ENCODE measurements around the gene SACM1L. TPM values are rescaled to one million over a fixed set of nuclear protein-coding genes. Genes with fewer than 3 reads are reported as not detected.

The SACM1L gene
- total and polyA plus RNA-seq, 2 of the 4 experiments (the other 2 are of a cell fraction): 19.0 to 40.9 TPM

- no peak overlapping the region for H2AFZ ChIP-seq (replicated peaks; ENCODE audit: low read length, poor library complexity)
- ChIA-PET POLR2A (ENCODE audit: unreplicated experiment) (no interaction called here), CTCF (no interaction called here)
- no peak overlapping the region for H2BK120ac ChIP-seq (ENCODE audit: low read depth, low read length)
- no peak overlapping the region for H2AK5ac ChIP-seq (ENCODE audit: low read depth, low read length)
- no peak overlapping the region for H3K4me2 ChIP-seq (ENCODE audit: low read depth, low read length)
- H3K36me3 ChIP-seq (ENCODE audit: control insufficient read depth, insufficient read depth, low read length): peaks cover 39% of the 10 kb centered on the region
- no peak overlapping the region for H3K4ac ChIP-seq (ENCODE audit: low read depth, low read length)
- no TSS peak for BruUV-seq (replicated peaks)
- H4K5ac ChIP-seq (ENCODE audit: low read depth, low read length): no peak overlapping the region
- no CpG with 5 or more reads among the region's 2 CpGs for WGBS, 2 experiments (ENCODE audit: extremely low coverage in 2 of 2, insufficient read length in 1 of 2)
- no peak overlapping the region for H3K4me3 ChIP-seq (ENCODE audit: insufficient read depth, low read depth, low read length)
- no peak overlapping the region for H4K91ac ChIP-seq (ENCODE audit: insufficient read depth, low read depth, low read length)
- H3K9ac ChIP-seq (ENCODE audit: low read depth, low read length): no peak overlapping the region
- H3K9me3 ChIP-seq (ENCODE audit: control insufficient read depth, insufficient read depth, low read length): no peaks in the 10 kb centered on the region
- no peak overlapping the region for H2AK9ac ChIP-seq (replicated peaks; ENCODE audit: low read depth, low read length, poor library complexity)
- H3K56ac ChIP-seq (ENCODE audit: extremely low read depth, insufficient read depth, low read length): no peak overlapping the region
- H3K14ac ChIP-seq (replicated peaks; ENCODE audit: low read depth, low read length): no peak overlapping the region
- in situ Hi-C loops (cut with MboI; ENCODE audit: low sequenced_read_pairs): no loop called here
- DNase-seq: no peak
- H3K18ac ChIP-seq (ENCODE audit: low read depth, low read length): no peak overlapping the region
- ATAC-seq (ENCODE audit: low read depth): no peak
- no peak overlapping the region for H2BK5ac ChIP-seq (ENCODE audit: low read depth, low read length, poor library complexity, severe bottlenecking)
- H2BK20ac ChIP-seq (ENCODE audit: low read depth, low read length): no peak overlapping the region
- no peaks in the 10 kb centered on the region for H3K27me3 ChIP-seq (ENCODE audit: control insufficient read depth, insufficient read depth, low read length)
- H3K23ac ChIP-seq (ENCODE audit: low read depth, low read length): no peak overlapping the region
- no peaks in the 10 kb centered on the region for H3K4me1 ChIP-seq (ENCODE audit: control insufficient read depth, insufficient read depth, low read length)
- H3K79me1 ChIP-seq (ENCODE audit: low read depth in 1 of 2, low read length in 2 of 2): peaks cover 3 to 12% of the 10 kb centered on the region in 2 experiments
- dilution Hi-C loops (cut with HindIII; ENCODE audit: low sequenced_read_pairs, unreplicated experiment): no loop called here
- intact Hi-C loops (cut with micrococcal nuclease): no loop called here
- no peak overlapping the region for H2BK15ac ChIP-seq (ENCODE audit: low read depth, low read length)
- H4K8ac ChIP-seq (ENCODE audit: low read depth in 2 of 2, low read length in 2 of 2): no peak overlapping the region
- H3K9me1 ChIP-seq (ENCODE audit: insufficient read depth, low read length): peaks cover 2% of the 10 kb centered on the region; the same call in 1 of the 2 replicates
- H4K20me1 ChIP-seq (ENCODE audit: insufficient read depth, low read length): no peaks in the 10 kb centered on the region
- H3K27ac ChIP-seq (ENCODE audit: insufficient read depth, low read length): no peak overlapping the region
- TF ChIP-seq MXI1 (IDR thresholded peaks at IDR 0.05; ENCODE audit: borderline replicate concordance, low read depth, low read length) (no peak), CHD1 (IDR thresholded peaks at IDR 0.05; ENCODE audit: low read depth, low read length) (no peak), ELK1 (IDR thresholded peaks at IDR 0.05; ENCODE audit: borderline replicate concordance, low read depth, low read length) (no peak), USF2 (IDR thresholded peaks at IDR 0.05; ENCODE audit: low read depth, low read length) (no peak), RFX5 (IDR thresholded peaks at IDR 0.05; ENCODE audit: low read depth, low read length) (no peak), SMC3 (IDR thresholded peaks at IDR 0.05; ENCODE audit: low read depth, low read length) (no peak), FOS (IDR thresholded peaks at IDR 0.05; ENCODE audit: low read depth, low read length) (no peak), NFE2L2 (IDR thresholded peaks at IDR 0.05; ENCODE audit: low read depth, low read length) (no peak), POLR2A (IDR thresholded peaks at IDR 0.05; ENCODE audit: low read depth, low read length) (no peak), CTCF (conservative IDR thresholded peaks at IDR 0.05; ENCODE audit: low read depth, low read length) (no peak), MAZ (IDR thresholded peaks at IDR 0.05; ENCODE audit: borderline replicate concordance, low read depth, low read length) (no peak), BHLHE40 (IDR thresholded peaks at IDR 0.05; ENCODE audit: low read depth, low read length) (no peak)
Observed at GRCh38 chr3:45737234-45737633, 48.0 kb downstream of the SACM1L start.

Data from IMR-90 (cell line).